A549 (cell line): ENCODE results near the gene IFNA17.
"Not testable (repeated sequence)": the region's sequence is repeated elsewhere in the genome, so short reads cannot be mapped to it uniquely, and the experiment has no call there.

Experiments used
- CEBPB ChIP-seq, 2 experiments: fragments of >200 bp in 1 of 2; sonication (Bioruptor Twin) in 1 of 2; formaldehyde crosslinking in 1 of 2; IDR thresholded peaks; 2 replicates each; pipeline ENCODE4 v1.6.1; 2012 to 2016
- CTCF ChIP-seq: fragments of >200 bp; sonication (Bioruptor Twin); formaldehyde crosslinking; IDR thresholded peaks from 3 replicates; pipeline ENCODE4 v1.5.1; 2016
- KDM1A ChIP-seq: fragments of 200-600 bp; sonication (generic); IDR thresholded peaks from 2 replicates; pipeline ENCODE4 v1.6.1; 2016; ENCODE audit warnings: low read depth, mild to moderate bottlenecking
- POLR2A ChIP-seq: IDR thresholded peaks from 2 replicates; pipeline ENCODE4 v1.6.1; 2012; ENCODE audit warnings: mild to moderate bottlenecking, low read length
- REST ChIP-seq: fragments of 200-600 bp; sonication (generic); IDR thresholded peaks from 2 replicates; pipeline ENCODE4 v1.6.1; 2016; ENCODE audit warnings: antibody characterized with exemption, mild to moderate bottlenecking, moderate library complexity
- RFX5 ChIP-seq: fragments of 450-650 bp; IDR thresholded peaks from 2 replicates; pipeline ENCODE4 v1.7.1; 2014; ENCODE audit warnings: antibody characterized with exemption, mild to moderate bottlenecking, moderate library complexity
- ZFP36 ChIP-seq: fragments of 450-650 bp; IDR thresholded peaks from 2 replicates; pipeline ENCODE4 v1.6.1; 2014; ENCODE audit warnings: borderline replicate concordance; ENCODE audit not compliant: partially characterized antibody

GRCh38 chr9:21202105-21202504 lies 25.9 kb downstream of the IFNA17 start, which contains the start of gene IFNA7:
- not testable (repeated sequence) for TF ChIP-seq ZFP36; POLR2A; CTCF; KDM1A; REST; RFX5; CEBPB (IDR thresholded peaks at IDR 0.05)
